H9 (cell line): Measurements from ENCODE around the gene OLIG1. TPM values are rescaled to one million over a fixed set of nuclear protein-coding genes. Genes with fewer than 3 reads are reported as not detected.

Experiments used
- DNase-seq: peaks from one replicate; pipeline ENCODE4 v3.0.0-alpha.2; 2017
- H2AFZ ChIP-seq: one replicate; pipeline ENCODE4 v1.6.1; 2013; ENCODE audit warnings: mild to moderate bottlenecking, low read length, control low read depth, moderate library complexity
- H2AK5ac ChIP-seq: 2 replicates; pipeline ENCODE4 v1.6.1; 2013; ENCODE audit warnings: low read length, control low read depth, mixed read lengths; ENCODE audit not compliant: insufficient read length
- H2BK120ac ChIP-seq: one replicate; pipeline ENCODE4 v1.6.1; 2013; ENCODE audit warnings: low read depth, mild to moderate bottlenecking, low read length, control low read depth, inconsistent platforms; ENCODE audit not compliant: poor library complexity, severe bottlenecking
- H2BK12ac ChIP-seq: 2 replicates; pipeline ENCODE4 v1.6.1; 2013; ENCODE audit warnings: low read length, control low read depth, mixed read lengths, low read depth; ENCODE audit not compliant: insufficient read length
- H2BK15ac ChIP-seq: 2 replicates; pipeline ENCODE4 v1.6.1; 2013; ENCODE audit warnings: low read depth, low read length, control low read depth
- H2BK20ac ChIP-seq: one replicate; pipeline ENCODE4 v1.6.1; 2013; ENCODE audit warnings: low read depth, mild to moderate bottlenecking, low read length, control low read depth, inconsistent platforms; ENCODE audit not compliant: poor library complexity, severe bottlenecking
- H2BK5ac ChIP-seq: 2 replicates; pipeline ENCODE4 v1.6.1; 2013; ENCODE audit warnings: low read length, control low read depth, mixed read lengths; ENCODE audit not compliant: insufficient read length
- H3K14ac ChIP-seq: 2 replicates; pipeline ENCODE4 v1.6.1; 2013; ENCODE audit warnings: low read length, control low read depth; ENCODE audit not compliant: insufficient read depth
- H3K18ac ChIP-seq: 2 replicates; pipeline ENCODE4 v1.6.1; 2013; ENCODE audit warnings: low read depth, mild to moderate bottlenecking, mixed read lengths, low read length, control low read depth; ENCODE audit not compliant: insufficient read length
- H3K23ac ChIP-seq: 2 replicates; pipeline ENCODE4 v1.6.1; 2013; ENCODE audit warnings: low read length, control low read depth, mixed read lengths, low read depth; ENCODE audit not compliant: insufficient read length
- H3K23me2 ChIP-seq: 2 replicates; pipeline ENCODE4 v1.6.1; 2013; ENCODE audit warnings: low read depth, mild to moderate bottlenecking, mixed read lengths, low read length, control low read depth; ENCODE audit not compliant: insufficient read length, poor library complexity, severe bottlenecking
- H3K27ac ChIP-seq: 2 replicates; pipeline ENCODE4 v1.5.1; 2013; ENCODE audit warnings: low read length, control low read depth, mixed read lengths, low read depth; ENCODE audit not compliant: insufficient read length
- H3K27me3 ChIP-seq: 2 replicates; pipeline ENCODE4 v1.6.1; 2013; ENCODE audit warnings: low read length, control low read depth, inconsistent platforms; ENCODE audit not compliant: insufficient read depth
- H3K4ac ChIP-seq: 2 replicates; pipeline ENCODE4 v1.6.1; 2013; ENCODE audit warnings: low read depth, mild to moderate bottlenecking, control low read depth, inconsistent platforms, low read length, moderate library complexity
- H3K4me1 ChIP-seq: 2 replicates; pipeline ENCODE4 v1.6.1; 2013; ENCODE audit warnings: low read length, control low read depth, inconsistent platforms; ENCODE audit not compliant: insufficient read depth
- H3K4me2 ChIP-seq: 2 replicates; pipeline ENCODE4 v1.6.1; 2013; ENCODE audit warnings: low read length, control low read depth, mixed read lengths; ENCODE audit not compliant: insufficient read length, insufficient read depth
- H3K56ac ChIP-seq: 2 replicates; pipeline ENCODE4 v1.6.1; 2013; ENCODE audit warnings: low read depth, mild to moderate bottlenecking, mixed read lengths, low read length, control low read depth; ENCODE audit not compliant: insufficient read length
- H3K79me1 ChIP-seq: 2 replicates; pipeline ENCODE4 v1.6.1; 2013; ENCODE audit warnings: low read depth, mild to moderate bottlenecking, moderate library complexity, low read length, control low read depth, inconsistent platforms; ENCODE audit not compliant: insufficient read depth, poor library complexity, severe bottlenecking
- H3K79me2 ChIP-seq: 2 replicates; pipeline ENCODE4 v1.6.1; 2013; ENCODE audit warnings: low read length, control low read depth, inconsistent platforms; ENCODE audit not compliant: insufficient read depth
- H3K9ac ChIP-seq: 2 replicates; pipeline ENCODE4 v1.6.1; 2013; ENCODE audit warnings: low read length, control low read depth, mixed read lengths; ENCODE audit not compliant: insufficient read length; ENCODE audit errors: extremely low read depth
- H3K9me3 ChIP-seq: one replicate; pipeline ENCODE4 v1.6.1; 2013; ENCODE audit warnings: low read depth, low read length, inconsistent platforms; ENCODE audit not compliant: control insufficient read depth
- H3T11ph ChIP-seq: one replicate; pipeline ENCODE4 v1.6.1; 2013; ENCODE audit warnings: mild to moderate bottlenecking, low read length, control low read depth, inconsistent platforms
- H4K20me1 ChIP-seq: one replicate; pipeline ENCODE4 v1.6.1; 2013; ENCODE audit not compliant: control insufficient read depth, insufficient read length, insufficient read depth
- H4K5ac ChIP-seq: 2 replicates; pipeline ENCODE4 v1.6.1; 2013; ENCODE audit warnings: low read depth, mild to moderate bottlenecking, mixed read lengths, low read length, control low read depth; ENCODE audit not compliant: insufficient read length
- H4K8ac ChIP-seq: replicated peaks from 2 replicates; pipeline ENCODE4 v1.6.1; 2013; ENCODE audit warnings: low read length, control low read depth, mixed read lengths, low read depth; ENCODE audit not compliant: insufficient read length
- H4K91ac ChIP-seq: 2 replicates; pipeline ENCODE4 v1.6.1; 2013; ENCODE audit warnings: low read depth, mild to moderate bottlenecking, moderate library complexity, mixed read lengths, low read length, control low read depth; ENCODE audit not compliant: insufficient read length
- H3K27ac Mint-ChIP-seq, 3 experiments: 2 replicates in 2 of 3; 3 replicates in 1 of 3; pipeline ENCODE4 v1.8.0; 2020 to 2021; ENCODE audit warnings: mixed read lengths in 3 of 3, mild to moderate bottlenecking in 1 of 3, moderate library complexity in 1 of 3
- H3K27me3 Mint-ChIP-seq: 2 replicates; pipeline ENCODE4 v1.8.0; 2021; ENCODE audit warnings: low read depth, mild to moderate bottlenecking, moderate library complexity, mixed read lengths
- H3K36me3 Mint-ChIP-seq, 3 experiments: 2 replicates in 2 of 3; 3 replicates in 1 of 3; pipeline ENCODE4 v1.8.0; 2020 to 2021; ENCODE audit warnings: low read depth in 3 of 3, mixed read lengths in 3 of 3; ENCODE audit not compliant: insufficient read depth in 1 of 3
- H3K4me1 Mint-ChIP-seq, 2 experiments: 2 replicates each; pipeline ENCODE4 v1.8.0; 2020; ENCODE audit warnings: mixed read lengths in 2 of 2
- H3K4me3 Mint-ChIP-seq, 2 experiments: 2 replicates in 1 of 2; 3 replicates in 1 of 2; pipeline ENCODE4 v1.8.0; 2020 to 2021; ENCODE audit warnings: mild to moderate bottlenecking in 2 of 2, mixed read lengths in 2 of 2, moderate library complexity in 1 of 2
- H3K9me3 Mint-ChIP-seq, 2 experiments: 2 replicates in 1 of 2; 3 replicates in 1 of 2; pipeline ENCODE4 v1.8.0; 2020; ENCODE audit warnings: mild to moderate bottlenecking in 2 of 2, mixed read lengths in 2 of 2, moderate library complexity in 1 of 2
- CTCF ChIP-seq: fragments of 200-600 bp; sonication (generic); conservative IDR thresholded peaks from 3 replicates; pipeline ENCODE4 v1.8.0; 2021; ENCODE audit warnings: antibody characterized with exemption, mild to moderate bottlenecking
- WGBS: extraction: QIAGEN DNeasy Blood & Tissue Kit; methylation state at CpG from one replicate; pipeline ENCODE4 v1.1.7; 2013; ENCODE audit warnings: missing lambda C conversion rate, low lambda C conversion rate, mixed read lengths; ENCODE audit not compliant: insufficient read length; ENCODE audit errors: extremely low coverage; 5-methylcytosine and 5-hydroxymethylcytosine counted together
- total RNA-seq: library from RNA; stranded (reverse); gene quantifications from 2 replicates; pipeline ENCODE4 v1.2.1, GENCODE V29; 2021

The OLIG1 gene
- total RNA-seq, 1 experiment from 2014 or later, result 0.31 TPM

GRCh38 chr21:33063907-33064622 lies 5.9 kb upstream of the OLIG1 start:
- Histone ChIP-seq H2AK5ac (no peak overlapping the region), H2BK12ac (no peak overlapping the region), H3K14ac (no peak overlapping the region), H4K8ac (no peak overlapping the region), H3K4me1 (no peaks in the 10 kb centered on the region; the same call in 1 of the 2 replicates), H3K9me3 (no peaks in the 10 kb centered on the region), H3K23me2 (no peaks in the 10 kb centered on the region), H3K79me2 (no peaks in the 10 kb centered on the region), H4K5ac (no peak overlapping the region), H2BK120ac (no peak overlapping the region), H3T11ph (no peak overlapping the region), H4K91ac (no peak overlapping the region), H3K79me1 (no peaks in the 10 kb centered on the region), H2BK15ac (no peak overlapping the region), H3K4me2 (peak overlapping the region; percentile 42), H2BK20ac (no peak overlapping the region), H3K23ac (no peak overlapping the region), H3K9ac (no peak overlapping the region), H3K4ac (no peak overlapping the region), H3K27me3 (peaks cover 34% of the 10 kb centered on the region), H4K20me1 (no peaks in the 10 kb centered on the region), H2BK5ac (no peak overlapping the region), H3K56ac (no peak overlapping the region), H3K18ac (no peak overlapping the region), H3K27ac (no peak overlapping the region), H2AFZ (no peak overlapping the region)
- no CpG with 5 or more reads among the region's 14 CpGs for WGBS
- TF ChIP-seq CTCF, result peak; percentile 39
- H3K36me3 Mint-ChIP-seq, result 0 out of 7 replicates have a peak, but pooled peaks cover 0 to under 1% (median 0%) of the 10 kb centered on the region in 3 experiments
- DNase-seq, result peak; percentile 63
- peaks cover 11 to 17% of the 10 kb centered on the region in 2 experiments for H3K4me1 Mint-ChIP-seq
- H3K4me3 Mint-ChIP-seq, result peak overlapping the region in 1 of 2 experiments; percentile 10; a peak in 1 of 5 replicates
- H3K9me3 Mint-ChIP-seq, result peaks cover 1 to 5% of the 10 kb centered on the region in 2 experiments; a peak in 4 of 5 replicates
- no peak overlapping the region for H3K27ac Mint-ChIP-seq
- peaks cover 94% of the 10 kb centered on the region for H3K27me3 Mint-ChIP-seq
